Transverse colon (tissue), 4 donors: ENCODE measurements around the gene FSCN2.

Experiments used
- POLR2A ChIP-seq: fragments of 450-650 bp; IDR thresholded peaks from one replicate; pipeline ENCODE4 v1.6.1; 2016; ENCODE audit warnings: antibody characterized with exemption, mild to moderate bottlenecking, moderate library complexity
- POLR2AphosphoS5 ChIP-seq, 3 donors: sonication (generic); formaldehyde crosslinking; IDR thresholded peaks; one replicate each; pipeline ENCODE4 v1.6.1; 2016; ENCODE audit warnings: antibody characterized with exemption in 3 of 3
- TF ChIP-seq, protein P1 (sequence below), 5 experiments: fragments of 200-600 bp in 3 of 5; fragments of 450-650 bp in 2 of 5; sonication (generic) in 3 of 5; IDR thresholded peaks; 1 replicate in 2 of 5; 2 replicates in 3 of 5; pipeline ENCODE4 v1.5.1; 2016 to 2017; ENCODE audit warnings: antibody characterized with exemption in 5 of 5, inconsistent platforms in 3 of 5, mild to moderate bottlenecking in 2 of 5, moderate library complexity in 1 of 5

DNA sequence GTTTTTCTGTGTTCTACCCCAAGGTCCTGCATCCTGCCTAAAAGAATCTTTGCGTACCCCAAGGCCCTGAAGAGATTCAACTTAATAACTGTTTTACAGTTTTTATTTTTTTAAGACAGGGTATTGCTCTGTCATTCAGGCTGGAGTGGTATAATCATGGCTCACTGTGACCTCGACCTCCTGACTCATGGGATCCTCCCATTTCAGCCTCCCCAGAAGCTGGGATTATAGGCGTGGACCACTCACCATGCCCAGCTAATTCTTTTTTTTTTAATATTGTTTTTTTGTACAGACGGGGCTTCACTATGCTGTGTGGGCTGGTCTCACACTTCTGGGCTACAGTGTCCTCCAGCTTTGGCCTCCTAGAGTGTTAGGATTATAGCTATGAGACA lies 33.3 kb downstream of the FSCN2 start:
- TF ChIP-seq, protein P1, sequence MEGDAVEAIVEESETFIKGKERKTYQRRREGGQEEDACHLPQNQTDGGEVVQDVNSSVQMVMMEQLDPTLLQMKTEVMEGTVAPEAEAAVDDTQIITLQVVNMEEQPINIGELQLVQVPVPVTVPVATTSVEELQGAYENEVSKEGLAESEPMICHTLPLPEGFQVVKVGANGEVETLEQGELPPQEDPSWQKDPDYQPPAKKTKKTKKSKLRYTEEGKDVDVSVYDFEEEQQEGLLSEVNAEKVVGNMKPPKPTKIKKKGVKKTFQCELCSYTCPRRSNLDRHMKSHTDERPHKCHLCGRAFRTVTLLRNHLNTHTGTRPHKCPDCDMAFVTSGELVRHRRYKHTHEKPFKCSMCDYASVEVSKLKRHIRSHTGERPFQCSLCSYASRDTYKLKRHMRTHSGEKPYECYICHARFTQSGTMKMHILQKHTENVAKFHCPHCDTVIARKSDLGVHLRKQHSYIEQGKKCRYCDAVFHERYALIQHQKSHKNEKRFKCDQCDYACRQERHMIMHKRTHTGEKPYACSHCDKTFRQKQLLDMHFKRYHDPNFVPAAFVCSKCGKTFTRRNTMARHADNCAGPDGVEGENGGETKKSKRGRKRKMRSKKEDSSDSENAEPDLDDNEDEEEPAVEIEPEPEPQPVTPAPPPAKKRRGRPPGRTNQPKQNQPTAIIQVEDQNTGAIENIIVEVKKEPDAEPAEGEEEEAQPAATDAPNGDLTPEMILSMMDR (IDR thresholded peaks at IDR 0.05) = no peak
- TF ChIP-seq POLR2A (no peak), POLR2AphosphoS5 (IDR thresholded peaks at IDR 0.05) (no peak)
